Measurements from ENCODE around the gene C19orf67.

C19orf67 gene

DNA sequence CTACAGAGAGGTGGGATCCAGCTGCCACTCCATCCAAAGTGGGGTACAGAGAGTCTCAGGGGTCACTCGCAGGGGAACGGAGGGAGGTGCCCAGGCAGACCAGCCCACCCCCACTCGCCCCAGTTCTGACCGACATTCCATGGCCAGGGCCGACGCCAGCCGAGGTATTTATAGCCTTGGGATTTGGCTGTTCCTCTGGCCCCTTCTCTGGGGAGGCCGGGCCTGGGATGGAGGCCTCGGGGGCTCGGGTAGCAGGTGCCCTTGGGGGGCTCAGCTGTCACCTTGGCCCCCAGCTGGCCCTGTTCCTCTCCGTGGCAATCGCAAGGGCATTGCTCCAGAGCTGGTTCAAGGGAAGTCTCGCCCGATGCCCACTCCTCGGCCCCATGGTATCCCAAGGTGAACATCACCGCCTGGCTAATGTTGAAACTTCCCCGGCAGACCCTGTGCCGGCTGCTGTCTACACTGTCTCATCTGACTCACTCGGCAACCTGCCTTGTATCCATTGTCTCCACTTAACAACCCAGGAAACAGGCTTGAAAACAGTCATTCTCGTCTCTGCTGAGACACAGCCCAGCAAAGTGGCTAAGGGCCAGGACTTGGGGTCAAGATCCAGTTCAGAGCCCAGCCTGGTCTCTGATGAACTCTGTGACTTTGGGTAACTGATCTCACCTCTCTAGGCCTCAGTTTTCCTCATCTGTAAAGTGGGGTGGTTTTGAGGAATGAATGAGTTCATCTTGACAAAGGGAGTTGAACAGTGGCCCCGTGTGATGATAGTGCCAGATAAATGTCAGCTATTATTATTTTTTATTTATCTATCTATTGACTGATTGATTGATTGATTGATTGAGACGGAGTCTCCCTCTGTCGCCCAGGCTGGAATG is 22.2 kb upstream of the C19orf67 start:
- no peak for DNase-seq

DNA sequence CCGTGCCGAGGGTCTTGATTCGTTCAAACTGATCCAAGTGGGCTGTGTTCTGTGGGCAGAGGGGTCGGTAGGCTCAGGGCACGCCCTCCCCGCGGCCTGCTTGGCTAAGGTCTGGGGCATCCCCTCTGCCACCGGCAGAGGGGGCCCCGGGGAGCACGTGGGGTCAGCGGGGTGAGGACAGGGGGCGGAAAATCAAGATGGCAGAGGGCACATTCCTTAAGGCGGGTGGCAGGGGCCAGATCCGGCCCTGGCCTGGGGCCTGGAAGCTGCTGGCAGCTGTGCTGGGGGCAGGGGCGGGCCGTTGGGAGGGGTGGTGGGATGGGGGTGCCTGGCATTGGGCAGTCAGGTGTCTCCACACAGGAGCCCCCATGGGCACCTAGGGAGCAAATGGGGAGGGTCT is 21.3 kb upstream of the C19orf67 start:
- DNase-seq, result no peak

DNA sequence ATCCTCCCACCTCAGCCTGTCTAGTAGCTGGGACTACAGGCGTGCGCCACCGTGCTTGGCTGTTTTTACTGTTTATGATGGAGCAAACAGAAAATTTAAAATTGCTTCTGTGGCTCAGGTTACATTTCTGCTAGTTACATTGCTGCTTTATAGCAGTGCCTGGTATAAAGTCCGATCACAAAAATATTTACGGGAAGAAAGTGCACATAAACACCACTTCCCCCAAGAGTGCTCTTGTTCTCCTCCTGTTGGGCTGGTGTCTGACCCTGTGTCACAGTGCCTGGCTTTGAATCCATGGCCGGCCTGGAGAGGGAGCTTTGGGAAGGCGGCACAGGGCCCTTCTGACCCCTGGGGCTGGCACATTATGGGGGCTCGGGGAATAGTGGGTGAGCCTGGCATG is 20.1 kb upstream of the C19orf67 start:
- no peak for DNase-seq

DNA sequence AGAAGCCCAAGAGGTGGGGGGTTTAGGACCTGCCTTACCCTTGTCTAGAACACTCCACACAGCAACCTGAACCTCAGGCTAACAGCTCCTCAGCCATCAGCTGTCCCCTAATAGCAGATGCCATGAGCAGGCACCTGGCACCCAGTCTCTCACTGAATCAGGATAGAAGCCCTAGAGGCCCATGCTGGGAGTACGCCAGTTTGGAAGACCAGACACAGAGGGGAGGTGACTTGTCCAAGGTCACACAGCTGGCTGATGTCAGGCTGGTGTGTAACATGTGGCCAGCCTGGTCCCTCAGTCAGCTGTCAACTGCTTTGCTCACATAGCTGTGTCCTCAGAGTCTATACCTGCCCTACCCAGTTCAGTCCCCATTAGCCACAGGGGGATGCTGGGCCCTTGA is 17.7 kb upstream of the C19orf67 start:
- DNase-seq, result no peak

DNA sequence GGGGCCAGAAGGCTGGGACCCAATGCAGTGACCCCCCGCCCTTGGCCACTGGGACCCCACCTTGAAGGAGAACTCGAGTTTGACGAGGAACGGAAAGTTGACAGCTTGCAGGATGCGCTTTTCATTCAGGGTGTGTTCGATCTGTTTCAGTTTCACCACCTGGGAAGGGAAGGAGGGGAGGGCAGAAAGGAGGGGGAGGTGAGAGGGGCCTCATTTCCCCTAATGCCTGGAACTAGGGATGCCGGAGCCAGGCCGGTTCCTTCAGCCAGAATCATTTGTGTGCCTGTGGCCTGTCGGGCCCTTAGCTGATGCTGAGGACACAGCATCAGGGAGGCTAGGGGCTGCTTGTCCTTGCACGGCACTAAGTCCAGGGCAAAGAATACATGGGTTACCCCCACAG is 17.2 kb upstream of the C19orf67 start:
- DNase-seq, result no peak

DNA sequence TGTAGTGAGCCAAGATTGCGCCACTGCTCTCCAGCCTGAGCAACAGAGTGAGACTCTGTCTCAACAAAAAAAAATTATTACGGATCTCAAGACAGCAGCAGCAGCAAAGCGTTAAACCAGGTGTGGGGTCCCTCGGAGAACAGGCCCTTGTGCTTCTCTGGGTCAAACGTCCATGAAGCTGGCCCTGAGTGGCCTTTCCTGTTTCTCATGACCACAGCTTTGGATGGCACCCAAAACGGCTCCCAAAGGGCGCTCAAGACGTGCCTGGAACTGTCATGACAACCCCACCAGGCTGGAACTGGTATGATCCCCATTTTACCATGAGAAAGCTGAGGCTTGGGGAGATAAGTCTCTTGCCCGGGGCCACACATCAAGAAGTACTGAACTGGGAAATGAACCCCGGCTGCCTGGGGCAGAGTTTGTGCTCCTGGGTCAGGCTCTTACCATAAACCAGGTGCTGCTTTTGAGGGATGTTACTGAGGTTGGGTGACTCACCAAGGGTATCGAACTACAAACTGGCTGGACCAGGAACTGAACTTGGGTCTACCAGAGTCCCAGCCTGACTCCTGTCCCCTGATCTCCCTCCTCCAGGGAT is 16.6 kb upstream of the C19orf67 start:
- DNase-seq, result no peak

DNA sequence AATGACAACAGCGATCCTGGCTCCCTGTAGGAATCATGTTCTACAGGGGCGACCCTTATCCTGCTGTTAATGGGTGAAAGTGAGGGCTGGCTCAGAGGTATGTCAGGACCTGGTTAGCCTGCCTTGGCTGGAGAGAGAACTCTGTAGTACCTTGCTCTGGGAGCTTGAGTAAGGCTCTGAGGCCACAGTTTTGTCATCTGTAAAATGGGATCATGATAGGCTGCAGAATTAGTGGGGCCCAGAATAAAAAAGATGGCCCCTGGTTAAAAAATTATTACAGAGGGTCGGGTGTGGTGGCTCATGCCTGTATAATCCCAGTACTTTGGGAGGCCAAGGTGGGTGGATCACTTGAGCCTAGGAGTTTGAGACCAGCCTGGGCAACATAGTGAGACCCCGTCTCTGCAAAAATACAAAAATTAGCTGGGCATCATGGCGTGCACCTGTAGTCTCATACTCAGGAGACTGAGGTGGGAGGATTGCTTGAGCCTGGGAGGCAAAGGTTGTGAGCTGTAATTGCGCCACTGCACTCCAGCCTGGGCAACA is 15.5 kb upstream of the C19orf67 start:
- DNase-seq, result no peak

DNA sequence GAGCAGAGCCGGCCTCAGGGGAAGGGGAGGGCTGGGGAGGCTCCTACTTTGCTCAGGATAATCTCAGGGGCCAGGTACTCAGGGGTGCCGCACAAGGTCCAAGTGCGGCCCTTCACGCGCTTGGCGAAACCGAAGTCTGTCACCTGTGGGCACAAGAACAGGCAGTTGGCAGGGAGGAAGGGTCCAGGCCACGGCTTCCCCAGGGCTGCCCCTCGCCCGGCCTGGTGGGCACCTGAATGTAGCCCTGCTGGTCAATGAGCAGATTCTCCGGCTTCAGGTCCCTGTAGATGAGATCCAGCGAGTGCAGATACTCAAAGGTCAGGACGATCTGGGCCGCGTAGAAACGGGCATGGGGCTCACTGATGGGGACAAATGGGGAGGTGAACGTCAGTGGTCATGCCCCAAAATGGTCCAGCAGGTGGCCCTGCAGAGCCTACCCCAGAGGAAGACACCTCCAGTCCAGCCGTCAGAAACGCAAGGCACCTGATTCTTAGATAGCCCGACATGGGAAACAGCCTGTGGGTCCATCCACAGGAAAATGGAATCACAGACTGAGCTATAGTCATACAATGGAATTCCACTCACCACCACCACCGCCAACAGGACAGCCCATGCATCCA is 12.1 kb upstream of the C19orf67 start:
- no peak for DNase-seq

DNA sequence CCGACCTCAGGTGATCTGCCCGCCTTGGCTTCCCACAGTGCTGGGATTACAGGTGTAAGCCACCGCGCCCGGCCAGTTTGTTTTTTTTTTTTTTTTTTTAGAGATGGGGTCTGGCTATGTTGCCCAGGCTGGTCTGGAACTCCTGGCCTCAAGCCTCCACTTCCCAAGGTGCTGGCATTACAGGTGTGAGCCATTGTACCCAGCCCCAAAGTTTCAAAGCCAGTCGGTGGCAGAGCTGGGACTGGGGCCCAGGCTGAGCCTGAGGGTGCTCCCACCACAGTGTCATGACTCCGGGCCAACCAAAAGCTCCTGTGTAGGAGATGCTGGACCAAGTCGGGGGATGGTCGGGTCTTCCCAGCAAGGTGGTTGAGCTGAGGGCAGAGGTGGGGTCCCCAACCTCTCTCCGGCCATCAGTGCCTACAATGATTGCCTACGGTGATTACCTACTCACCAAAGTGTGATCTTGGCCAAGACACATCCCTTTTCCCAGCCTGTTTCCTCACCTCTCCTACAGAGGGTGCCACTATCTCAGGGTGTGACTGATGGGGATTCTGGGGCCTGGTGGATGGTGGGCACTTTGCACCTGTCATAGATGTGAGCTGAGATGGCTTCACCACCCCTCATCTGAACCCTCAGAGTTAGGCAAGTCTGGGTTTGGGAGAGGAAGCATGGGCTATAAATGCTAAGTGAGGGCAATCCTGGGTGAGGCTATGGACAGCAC is 10.8 kb upstream of the C19orf67 start:
- no peak for DNase-seq

DNA sequence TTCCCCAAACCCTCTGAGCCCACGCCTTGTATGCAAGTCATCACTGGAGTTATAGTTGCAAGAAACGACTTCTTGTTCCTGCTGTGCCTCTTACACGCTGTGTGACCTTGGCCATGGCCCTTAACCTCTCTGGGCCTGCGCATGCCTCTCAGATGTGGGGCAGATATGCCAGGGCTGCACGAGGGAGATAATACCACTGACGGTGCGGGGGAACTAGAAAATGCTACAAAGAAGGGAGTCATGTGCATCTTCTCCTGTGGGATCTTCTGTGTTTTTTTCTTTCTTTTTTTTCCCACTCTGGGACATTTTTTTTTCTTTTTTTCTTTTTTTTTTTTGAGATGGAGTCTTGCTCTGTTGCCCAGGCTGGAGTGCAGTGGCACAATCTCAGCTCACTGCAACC is 9.3 kb upstream of the C19orf67 start:
- no peak for DNase-seq

DNA sequence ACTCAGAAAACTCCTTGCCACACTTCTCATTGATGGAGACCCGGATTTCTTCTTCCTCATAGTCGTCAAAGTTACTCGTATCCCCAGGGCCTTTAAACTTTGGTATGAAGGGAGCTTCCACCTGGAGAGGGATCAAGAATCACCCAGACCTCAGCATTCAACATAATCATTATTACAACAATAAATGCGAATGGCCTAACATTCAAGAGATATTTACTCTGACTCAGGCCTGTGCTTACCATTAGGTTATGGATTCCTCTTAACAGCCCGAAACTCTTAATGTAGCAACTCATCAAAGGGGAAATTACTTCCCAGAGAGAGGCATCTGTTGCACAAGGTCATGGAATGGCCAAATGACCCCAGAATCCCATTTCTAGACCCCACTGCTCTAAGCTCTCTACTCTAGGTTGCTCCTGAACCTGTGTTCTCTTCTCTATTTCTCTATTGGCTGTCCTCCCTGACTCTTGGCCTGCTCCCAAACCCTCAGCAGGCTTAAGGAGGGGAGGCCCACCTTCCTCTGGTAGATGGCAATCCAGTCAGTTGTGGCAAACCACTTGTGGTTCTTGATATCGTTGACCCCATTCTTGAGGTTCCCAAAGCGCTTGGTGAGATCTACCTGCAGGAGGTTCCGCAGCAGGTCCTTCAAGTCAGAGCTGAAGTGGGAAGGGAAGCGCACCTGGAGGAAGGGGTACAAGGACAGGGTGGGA is 7.7 kb upstream of the C19orf67 start:
- DNase-seq, result no peak

DNA sequence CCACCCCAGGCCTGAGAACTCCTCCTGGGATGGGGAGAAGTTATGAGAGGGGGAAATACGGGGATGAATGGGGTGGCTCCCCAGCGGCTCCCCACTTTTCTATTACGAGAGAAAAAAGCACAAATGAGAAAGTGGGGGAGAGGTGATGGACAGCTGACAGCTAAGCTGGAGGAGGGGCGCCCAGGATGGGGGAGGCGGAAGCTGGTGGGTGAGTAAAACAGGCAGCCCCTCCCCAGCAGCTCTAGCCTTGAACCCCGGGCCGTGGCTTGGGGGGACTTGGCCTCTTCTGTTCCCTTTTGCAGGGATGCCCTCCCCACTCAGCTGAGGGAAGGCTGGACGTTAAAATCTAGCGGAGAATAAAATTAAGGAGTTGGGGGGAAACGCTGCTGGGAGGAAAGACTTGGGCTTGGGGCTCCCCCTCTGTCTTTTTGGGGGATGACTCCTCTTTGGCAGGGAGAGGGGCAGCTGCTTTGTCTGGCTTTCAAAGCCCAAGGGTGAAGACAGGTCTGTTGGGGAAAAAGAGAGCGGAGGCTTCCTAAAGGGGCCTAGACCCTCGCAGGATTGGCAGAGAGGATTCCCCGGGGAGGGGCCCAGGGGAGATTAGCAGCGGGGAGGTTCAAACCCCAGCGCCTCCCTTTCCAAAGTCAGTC is 6.4 kb upstream of the C19orf67 start:
- no peak for DNase-seq

DNA sequence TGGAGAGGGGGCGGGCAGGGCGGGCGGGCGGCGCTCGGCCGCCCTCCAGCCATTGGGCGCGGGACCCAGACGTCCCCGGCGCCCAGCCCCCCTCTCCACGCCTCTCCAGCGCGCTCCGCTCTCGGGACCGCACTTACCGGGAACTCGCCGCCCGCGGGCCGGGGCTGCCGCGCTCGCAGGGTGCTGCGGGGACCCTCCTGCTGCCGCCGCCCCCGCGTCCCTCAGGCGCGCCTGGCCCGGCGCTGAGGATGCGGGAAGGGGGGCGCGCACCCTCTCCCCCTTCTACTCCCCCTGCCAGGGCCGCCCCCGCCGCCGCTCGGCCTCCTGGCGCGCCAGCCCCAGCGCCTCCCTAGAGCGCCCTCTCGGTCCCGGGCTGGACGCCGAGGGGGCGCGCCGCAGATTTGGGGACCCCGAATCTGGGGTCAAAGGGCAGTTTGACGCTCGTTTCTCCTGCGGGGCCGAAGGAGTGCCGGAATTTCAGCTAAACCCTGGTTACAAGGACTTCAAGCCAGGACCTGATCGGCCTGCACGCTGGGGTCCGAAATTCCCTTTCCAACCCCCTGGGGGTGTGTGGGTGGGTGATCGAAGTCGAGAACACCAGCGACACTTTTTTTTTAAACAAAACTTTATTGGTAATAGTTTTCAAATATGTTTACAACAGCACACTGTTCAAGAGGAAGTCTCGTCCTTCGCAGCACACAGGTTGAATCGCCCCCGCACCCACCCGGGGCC is 5.7 kb upstream of the C19orf67 start:
- no peak for DNase-seq

DNA sequence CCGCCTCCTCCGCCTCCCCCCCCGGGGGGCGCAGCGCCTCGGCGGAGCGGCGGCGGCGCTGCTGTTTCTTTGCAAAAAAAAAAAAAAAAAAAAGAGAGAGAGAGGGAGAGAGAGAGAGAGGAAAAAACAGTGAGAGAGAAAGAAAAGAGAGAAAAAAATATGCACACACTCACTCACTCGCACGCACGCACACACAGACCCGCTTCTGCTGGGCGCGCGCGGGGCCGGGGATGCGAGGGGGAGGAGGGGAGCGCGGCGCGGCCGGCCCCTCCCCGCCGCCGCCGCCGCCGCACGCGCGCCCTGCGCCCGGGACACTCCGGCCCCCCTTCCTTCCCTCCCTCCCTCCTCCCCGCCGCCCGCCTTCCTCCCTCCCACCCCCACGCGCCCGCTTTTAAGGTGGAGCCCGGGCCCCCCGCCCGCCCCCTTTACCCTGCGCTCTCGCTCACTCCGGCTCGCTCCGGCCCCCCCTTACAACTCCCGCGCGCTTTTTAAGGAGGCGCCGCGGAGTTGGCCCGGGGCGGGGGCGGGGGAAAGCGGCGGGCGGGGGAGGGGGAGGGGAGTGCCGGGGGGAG is 5.0 kb upstream of the C19orf67 start, which contains the start of gene SAMD1:
Gene SAMD1 (minus strand): TSS at position 243 of the 572 bp plus-strand sequence.
- peak; percentile 84 to 91 for DNase-seq

DNA sequence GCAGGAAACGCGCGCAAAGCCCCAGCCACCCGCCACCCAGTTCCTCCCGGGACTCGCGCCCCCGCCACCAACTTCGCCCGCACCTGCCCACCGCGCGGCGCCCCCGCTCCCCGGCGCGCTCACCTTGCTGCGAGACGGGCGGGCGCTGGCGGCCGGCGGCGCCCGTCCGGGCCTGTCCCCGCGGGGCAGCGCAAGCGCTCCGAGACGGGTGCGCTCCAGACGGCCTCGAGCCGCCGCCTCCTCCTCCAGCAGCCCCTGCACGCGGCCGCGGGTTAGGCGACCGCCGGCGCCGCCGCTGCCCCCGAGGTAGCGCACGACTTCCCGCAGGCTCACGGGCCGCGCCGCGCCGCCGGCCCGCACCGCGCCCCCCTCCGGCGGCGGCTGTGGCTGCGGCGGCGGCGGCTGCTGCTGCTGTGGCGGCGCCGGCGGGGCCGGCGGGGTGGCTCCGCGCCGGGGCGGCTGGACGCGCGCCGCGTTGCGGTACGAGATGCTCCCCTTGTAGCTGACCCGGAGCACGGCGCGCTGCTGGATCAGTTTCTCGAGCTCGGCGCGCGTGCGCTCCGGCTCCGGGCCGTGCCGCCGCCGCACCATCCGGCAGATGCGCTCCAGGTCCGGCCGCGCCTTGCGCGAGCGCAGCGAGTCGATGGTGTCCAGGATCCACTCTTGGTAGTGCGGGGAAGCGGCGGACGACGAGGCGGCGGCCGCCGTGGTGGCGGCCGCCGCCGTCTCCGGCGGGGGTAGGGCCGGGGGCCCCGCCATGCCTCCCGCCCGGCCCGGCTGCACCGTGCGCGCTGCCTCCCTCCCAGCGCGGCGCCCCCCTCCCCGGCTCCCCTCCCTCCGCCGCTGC is 4.3 kb upstream of the C19orf67 start:
- DNase-seq, result no peak

DNA sequence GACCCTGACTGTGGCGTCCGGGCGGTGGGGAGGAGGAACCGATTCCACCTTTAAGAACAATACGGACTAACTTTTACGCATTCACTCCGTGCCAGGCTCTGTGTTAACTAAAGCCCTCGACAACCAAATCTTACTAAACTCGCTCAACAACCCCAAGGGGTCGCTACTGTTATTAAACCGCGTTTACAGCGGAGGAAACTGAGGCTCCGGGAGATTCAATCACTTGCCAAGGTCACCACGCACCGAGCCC is 3.8 kb upstream of the C19orf67 start:
- no peak for DNase-seq

DNA sequence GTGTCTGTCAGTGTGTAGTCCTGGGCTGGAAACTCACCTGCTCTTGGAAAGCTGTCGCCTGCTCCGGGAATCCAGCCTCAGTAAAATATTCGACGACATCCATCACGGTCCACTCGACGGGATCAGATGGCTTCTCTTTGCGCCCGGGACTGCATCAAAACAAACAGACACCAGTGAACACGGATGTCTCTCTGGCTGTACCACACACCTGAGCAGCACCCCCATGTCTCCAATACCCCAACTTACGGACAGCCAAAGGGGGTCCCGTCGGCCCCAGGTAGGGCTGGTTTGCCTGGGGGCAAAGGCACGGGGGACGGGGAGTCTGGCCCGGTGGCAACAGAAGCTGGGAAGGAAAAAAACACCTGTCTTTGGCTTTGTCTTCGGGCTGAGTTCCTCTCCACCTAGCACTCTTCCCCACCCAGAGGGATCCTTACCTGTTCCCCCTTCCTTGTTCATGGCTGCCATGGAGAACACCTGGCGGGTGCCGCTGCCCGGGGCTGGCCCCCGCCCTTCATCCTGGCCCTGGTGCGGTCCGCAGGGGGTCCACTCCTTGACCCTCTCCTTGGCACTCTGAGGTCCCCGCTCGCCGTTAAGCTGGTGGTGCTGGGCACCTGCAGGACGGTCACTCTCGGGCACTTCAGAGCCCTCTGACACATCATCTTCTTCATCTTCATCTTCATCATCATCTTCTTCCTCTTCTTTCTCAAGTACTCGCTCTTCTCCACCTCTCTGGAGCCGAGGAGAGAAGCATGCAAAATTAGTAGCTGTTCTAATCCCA is 3.2 kb upstream of the C19orf67 start:
- no peak for DNase-seq

DNA sequence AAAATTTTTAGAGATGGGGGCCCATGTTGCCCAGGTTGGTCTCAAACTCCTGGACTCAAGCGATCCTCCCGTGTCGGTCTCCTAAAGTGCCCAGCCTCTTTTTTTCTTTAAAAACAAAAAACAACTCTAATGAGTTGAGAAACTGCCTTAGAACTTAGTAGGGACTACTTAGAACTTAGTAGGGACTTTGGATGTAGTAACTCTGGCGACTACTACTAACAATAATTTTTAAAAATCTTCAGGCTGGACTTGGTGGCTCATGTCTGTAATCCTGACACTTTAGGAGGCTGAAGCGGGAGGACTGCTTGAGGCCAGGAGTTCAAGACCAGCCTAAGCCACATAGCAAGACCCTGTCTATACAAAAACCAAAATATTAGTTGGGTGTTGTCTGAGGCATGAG is 515 bp upstream of the C19orf67 start:
- DNase-seq, result no peak

DNA sequence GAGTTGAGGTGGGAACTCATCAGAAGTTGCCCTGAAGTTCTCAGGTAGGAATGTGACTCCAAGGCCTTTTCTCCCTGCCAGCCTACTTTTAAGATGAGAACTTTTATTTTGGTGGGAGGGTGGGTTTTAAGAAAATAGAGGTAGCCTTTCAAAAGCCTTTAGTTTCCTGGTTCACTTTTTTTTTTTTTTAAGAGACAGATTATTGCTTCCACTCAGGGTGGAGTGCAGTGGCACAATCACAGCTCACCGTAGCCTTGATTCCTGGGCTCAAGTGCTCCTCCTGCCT is 3.0 kb downstream of the C19orf67 start:
- no peak for DNase-seq

All from hippocampal formation (tissue), 2 donors.